ENCODE measurements around the gene MAGI2.
A peak's percentile ranks its signal among the peaks of the same experiment; 100 is the strongest.
"Not testable (repeated sequence)": the region's sequence is repeated elsewhere in the genome, so short reads cannot be mapped to it uniquely, and the experiment has no call there.

The MAGI2 gene

GRCh38 chr7:79176859-79177477 lies 276.5 kb downstream of the MAGI2 start:
- DNase-seq (ENCODE audit: low spot score): peak; percentile 49
- FAIRE-seq: no peak

- peak; percentile 69 for FAIRE-seq
- DNase-seq (ENCODE audit: low spot score): no peak
These were observed 278.1 kb downstream of the MAGI2 start for GRCh38 chr7:79175374-79175773.

GRCh38 chr7:79165225-79165624 lies 288.2 kb downstream of the MAGI2 start:
- DNase-seq (ENCODE audit: low spot score): no peak
- FAIRE-seq: no peak

GRCh38 chr7:79159040-79159664 lies 294.3 kb downstream of the MAGI2 start:
- FAIRE-seq (no peak), DNase-seq (ENCODE audit: low spot score) (no peak)

- no peak for DNase-seq (ENCODE audit: low spot score)
- FAIRE-seq: no peak
These were observed 296.2 kb downstream of the MAGI2 start for GRCh38 chr7:79157281-79157680.

- no peak for FAIRE-seq
- DNase-seq (ENCODE audit: low spot score): peak; percentile 23
These were observed 303.6 kb downstream of the MAGI2 start for GRCh38 chr7:79149831-79150230.

- DNase-seq (ENCODE audit: low spot score) (no peak), FAIRE-seq (no peak)
These were observed 310.8 kb downstream of the MAGI2 start for GRCh38 chr7:79142706-79143105.

GRCh38 chr7:79141252-79141651 lies 312.2 kb downstream of the MAGI2 start:
- DNase-seq (ENCODE audit: low spot score): no peak
- no peak for FAIRE-seq

- DNase-seq (ENCODE audit: low spot score) (peak; percentile 30), FAIRE-seq (peak; percentile 17)
These were observed 315.5 kb downstream of the MAGI2 start for GRCh38 chr7:79137942-79138341.

GRCh38 chr7:79132844-79133451 lies 320.5 kb downstream of the MAGI2 start:
- no peak for FAIRE-seq
- no peak for DNase-seq (ENCODE audit: low spot score)

- FAIRE-seq: peak; percentile 42
- no peak for DNase-seq (ENCODE audit: low spot score)
These were observed 322.8 kb downstream of the MAGI2 start for GRCh38 chr7:79130715-79131114.

GRCh38 chr7:79124331-79124730 lies 329.1 kb downstream of the MAGI2 start:
- FAIRE-seq (no peak), DNase-seq (ENCODE audit: low spot score) (no peak)

GRCh38 chr7:79118143-79118542 lies 335.3 kb downstream of the MAGI2 start:
- no peak for FAIRE-seq

GRCh38 chr7:79096361-79096805 lies 357.1 kb downstream of the MAGI2 start:
- FAIRE-seq: peak; percentile 81
- DNase-seq (ENCODE audit: low spot score): peak; percentile 12

More at GRCh38 chr7:79118143-79118542, 335.3 kb downstream of the MAGI2 start:
- DNase-seq (ENCODE audit: low spot score): no peak

GRCh38 chr7:79093421-79093820 lies 360.0 kb downstream of the MAGI2 start:
- FAIRE-seq: no peak
- DNase-seq (ENCODE audit: low spot score): no peak

GRCh38 chr7:79091661-79092060 lies 361.8 kb downstream of the MAGI2 start:
- FAIRE-seq (no peak), DNase-seq (ENCODE audit: low spot score) (no peak)

- FAIRE-seq: no peak
- no peak for DNase-seq (ENCODE audit: low spot score)
These were observed 362.5 kb downstream of the MAGI2 start for GRCh38 chr7:79091011-79091410.

- peak; percentile 30 for DNase-seq (ENCODE audit: low spot score)
- peak; percentile 65 for FAIRE-seq
These were observed 362.9 kb downstream of the MAGI2 start for GRCh38 chr7:79090543-79090942.

GRCh38 chr7:79084423-79084822 lies 369.0 kb downstream of the MAGI2 start:
- no peak for FAIRE-seq
- DNase-seq (ENCODE audit: low spot score): no peak

- no peak for DNase-seq (ENCODE audit: low spot score)
- FAIRE-seq: no peak
These were observed 373.4 kb downstream of the MAGI2 start for GRCh38 chr7:79079919-79080554.

GRCh38 chr7:79078273-79078672 lies 375.2 kb downstream of the MAGI2 start:
- DNase-seq (ENCODE audit: low spot score): no peak
- FAIRE-seq: no peak

GRCh38 chr7:79071187-79071586 lies 382.3 kb downstream of the MAGI2 start:
- not testable (repeated sequence) for DNase-seq (ENCODE audit: low spot score); FAIRE-seq

Data from urothelium cell line (cell line).